NOMO-1 treated with DMSO at 0.1 percent for 48 hours (cell line): ENCODE measurements around the gene GNAT3.

ENCODE experiments used
- DNase-seq: peaks from one replicate; lab custom pipeline; 2025; ENCODE audit not compliant: unreplicated experiment; lab: John Stamatoyannopoulos, UW

The GNAT3 gene

DNA sequence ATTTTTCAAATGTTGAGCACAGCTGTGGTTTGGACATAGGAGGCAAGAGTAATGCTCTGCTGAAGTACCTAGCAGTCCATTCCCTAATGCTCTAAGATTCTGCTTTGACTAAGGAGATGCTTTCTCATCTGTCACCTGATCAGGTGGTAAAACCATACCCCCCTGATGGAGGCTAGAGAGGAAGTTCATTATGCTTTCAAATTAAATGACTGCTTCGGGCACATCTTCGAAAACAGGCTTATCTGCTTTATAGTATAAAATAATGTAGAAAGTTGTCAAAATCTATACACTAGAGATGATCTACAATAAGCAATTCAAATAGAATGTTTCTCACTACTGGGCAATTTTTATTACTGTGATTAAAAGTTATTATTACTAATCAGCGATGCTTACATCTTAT lies at the start of gene GNAT3:
Gene GNAT3, minus strand, starts transcription at position 101 of the 400 bp plus-strand sequence. CDS start 138 bp downstream, outside the sequence.
- no peak for DNase-seq

GRCh38 chr7:80558116-80558515 lies 46.3 kb upstream of the GNAT3 start:
- no peak for DNase-seq

DNA sequence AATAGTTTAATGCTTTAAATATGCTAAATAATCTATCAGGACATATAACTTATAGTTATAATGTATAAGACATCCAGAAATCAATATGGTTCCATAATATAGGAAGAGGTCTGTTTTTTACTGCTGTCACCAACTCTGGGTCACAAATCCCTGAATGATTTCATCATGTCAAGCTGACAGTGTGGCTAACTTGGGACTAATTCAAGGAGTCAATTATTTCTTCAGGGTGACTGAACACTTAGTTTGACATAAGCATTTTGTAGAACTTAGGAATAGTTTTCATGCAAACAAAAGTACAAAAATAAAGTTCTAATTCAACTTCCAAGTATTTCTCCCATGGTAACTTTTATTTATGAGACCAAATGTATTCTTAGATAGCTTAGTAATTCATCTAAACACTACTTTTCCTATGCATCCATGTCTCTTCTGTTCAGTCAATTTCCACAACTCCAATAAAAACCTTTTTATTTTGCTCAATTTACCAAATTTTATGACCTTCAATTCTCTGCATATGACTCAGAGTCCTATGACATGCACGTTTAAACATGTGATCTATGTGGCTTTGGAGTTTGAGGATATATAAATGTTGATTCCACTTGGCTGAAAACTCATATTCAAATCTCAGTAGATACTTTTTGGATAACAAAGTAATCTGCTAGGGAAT lies 40.3 kb upstream of the GNAT3 start:
- peak; percentile 19 for DNase-seq

DNA sequence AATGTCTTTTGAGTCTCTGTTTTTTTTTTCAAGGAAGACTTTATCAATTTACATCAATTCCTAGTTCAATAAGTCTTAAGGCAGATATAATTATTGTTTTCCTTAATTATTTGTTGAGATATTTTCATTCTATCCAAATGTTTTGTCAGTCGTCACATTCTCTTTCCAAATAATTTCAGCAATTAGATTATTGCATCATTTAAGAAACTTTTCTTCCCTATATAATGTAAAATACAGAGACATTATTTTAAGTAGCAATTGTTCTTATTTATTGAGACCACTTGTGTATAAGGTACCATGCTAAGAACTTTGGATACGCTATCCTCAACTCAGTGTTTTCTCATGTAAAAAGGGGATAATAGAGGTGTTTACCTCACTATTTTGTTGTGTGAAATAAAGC lies 38.1 kb upstream of the GNAT3 start:
- no peak for DNase-seq

GRCh38 chr7:80548840-80549530 lies 37.1 kb upstream of the GNAT3 start:
- DNase-seq, result no peak

- no peak for DNase-seq
Observed at GRCh38 chr7:80542398-80542797, 30.5 kb upstream of the GNAT3 start.

DNA sequence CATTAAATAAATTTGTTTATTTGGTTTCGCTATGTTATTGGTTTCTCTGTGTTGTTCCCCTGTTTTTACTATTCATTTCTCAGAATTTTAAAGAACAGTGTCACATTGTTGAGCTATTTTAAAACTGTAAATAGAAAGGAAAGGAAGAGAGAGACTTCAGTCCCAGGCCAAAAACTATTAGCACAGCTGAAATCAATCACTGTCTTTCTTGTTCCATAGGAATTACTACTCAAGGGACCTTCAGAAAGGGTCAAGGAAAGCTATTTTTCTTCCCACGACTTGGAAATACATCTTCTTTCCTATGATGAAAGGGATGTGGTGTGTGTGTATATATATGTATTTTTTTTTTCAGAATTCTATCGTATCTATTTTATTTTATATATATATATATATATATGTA lies 29.0 kb upstream of the GNAT3 start:
- no peak for DNase-seq

DNA sequence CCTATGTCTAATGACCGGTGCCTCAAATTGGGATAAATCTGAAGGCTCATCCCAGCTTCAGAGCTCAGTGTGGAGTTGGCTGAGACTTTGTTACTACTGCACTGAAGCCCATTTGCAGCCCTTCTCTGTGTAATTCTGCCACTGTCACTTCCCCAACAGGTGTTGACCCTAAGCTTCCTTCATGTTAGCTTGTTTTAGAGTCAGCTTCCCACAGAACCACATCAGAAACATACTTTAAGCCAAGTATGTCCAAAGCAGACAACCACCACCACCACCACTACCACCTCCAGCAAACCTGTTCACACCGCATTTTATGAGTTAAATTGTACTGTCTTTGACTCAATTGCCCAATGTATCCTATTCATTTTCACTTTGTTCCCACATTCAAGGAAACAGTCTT lies 25.2 kb upstream of the GNAT3 start:
- DNase-seq, result no peak

GRCh38 chr7:80536426-80536825 lies 24.6 kb upstream of the GNAT3 start:
- DNase-seq, result peak; percentile 83

GRCh38 chr7:80533287-80533686 lies 21.4 kb upstream of the GNAT3 start:
- DNase-seq, result no peak

DNA sequence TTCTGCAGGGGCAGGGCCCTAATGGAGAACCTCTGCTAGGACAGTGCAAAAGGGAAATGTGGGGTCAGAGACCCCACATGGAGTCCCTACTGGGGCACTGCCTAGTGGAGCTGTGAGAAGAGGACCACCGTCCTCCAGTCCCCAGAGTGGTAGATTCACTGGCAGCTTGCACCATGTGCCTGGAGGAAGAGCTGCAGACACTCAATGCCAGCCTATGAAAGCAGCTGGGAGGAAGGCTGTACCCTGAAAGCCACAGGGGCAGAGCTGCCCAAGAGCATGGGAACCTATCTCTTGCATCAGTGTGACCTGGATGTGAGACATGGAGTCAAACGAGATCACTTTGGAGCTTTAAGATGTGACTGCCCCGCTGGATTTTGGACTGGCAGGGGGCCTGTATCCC lies 20.3 kb upstream of the GNAT3 start:
- DNase-seq, result no peak

DNA sequence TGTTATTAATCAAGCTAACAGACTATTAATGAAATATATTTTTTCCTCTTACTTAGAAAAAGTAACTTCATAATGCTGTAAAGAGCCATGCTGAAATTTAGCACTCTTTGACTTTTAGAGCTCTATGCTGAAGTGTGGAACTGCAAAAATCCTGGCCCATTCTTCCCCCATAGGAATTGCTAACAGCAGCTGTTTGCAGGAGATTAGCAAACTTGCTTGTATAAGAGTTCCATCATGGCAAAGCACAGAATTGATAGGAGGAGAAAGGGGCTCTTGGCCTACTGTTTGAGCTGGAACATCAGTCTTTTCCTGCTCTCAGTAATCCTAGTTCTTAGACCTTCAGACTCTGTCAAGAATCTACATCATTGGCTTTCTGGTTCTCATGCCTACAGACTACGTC lies 18.3 kb upstream of the GNAT3 start:
- DNase-seq, result no peak

- no peak for DNase-seq
Observed at GRCh38 chr7:80529362-80529761, 17.5 kb upstream of the GNAT3 start.

GRCh38 chr7:80528689-80529088 lies 16.8 kb upstream of the GNAT3 start:
- DNase-seq, result no peak

DNA sequence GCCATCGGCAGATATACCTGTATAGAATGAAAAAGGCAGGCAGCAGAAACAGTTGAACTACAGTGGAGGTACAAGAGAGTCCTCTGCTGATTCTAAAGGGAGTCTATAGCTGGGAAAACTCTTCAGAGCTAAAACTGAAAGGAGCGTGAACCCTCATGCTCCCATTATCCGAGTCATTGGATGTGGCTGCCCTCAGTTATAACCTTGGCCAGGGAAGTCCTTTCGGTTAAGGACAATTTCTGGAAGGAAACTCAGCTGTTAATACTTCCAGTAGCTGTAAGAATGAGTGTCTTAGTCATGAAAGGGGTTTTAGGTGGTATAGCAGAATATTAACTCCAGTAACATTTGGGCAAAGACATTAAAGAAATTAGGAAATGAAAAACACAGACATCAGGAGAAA lies 14.6 kb upstream of the GNAT3 start:
- no peak for DNase-seq

DNA sequence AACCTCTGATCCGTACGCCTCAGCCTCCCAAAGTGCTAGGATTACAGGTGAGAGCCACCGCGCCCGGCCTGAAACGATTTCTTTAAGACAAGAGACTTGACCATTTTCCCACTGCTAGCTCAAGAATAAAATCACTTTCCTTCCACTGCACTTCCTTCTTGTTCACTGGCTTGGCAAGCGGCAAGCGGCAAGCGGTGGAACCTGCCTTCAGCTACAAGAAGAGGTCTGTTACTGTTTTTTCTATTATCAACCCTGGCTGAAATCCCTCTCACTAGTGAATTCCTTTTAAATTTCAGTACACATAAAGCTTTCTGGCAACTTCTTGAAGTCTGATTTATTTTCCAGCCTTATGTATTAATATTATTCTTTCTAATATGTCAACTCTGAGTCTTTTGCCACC lies 12.8 kb upstream of the GNAT3 start:
- no peak for DNase-seq

DNA sequence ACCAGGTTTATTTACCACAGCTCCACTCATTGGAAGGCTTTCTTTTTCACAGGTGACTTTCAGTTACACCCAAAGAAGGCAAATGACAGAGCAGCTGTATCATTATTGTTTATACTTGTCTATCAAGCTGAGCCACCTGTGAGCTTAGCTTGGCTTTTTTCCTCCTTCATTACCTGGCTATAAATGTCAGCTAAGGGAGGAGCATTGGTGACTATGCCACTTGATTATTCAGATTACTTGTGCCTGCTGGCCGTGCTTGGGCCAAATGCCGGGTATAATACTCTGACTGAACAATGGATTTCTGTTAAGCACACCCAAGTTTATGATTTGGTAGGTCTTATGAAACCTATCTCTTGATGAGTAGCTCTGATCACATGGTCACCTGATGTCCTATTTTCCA lies 9.9 kb upstream of the GNAT3 start:
- DNase-seq, result no peak

- no peak for DNase-seq
Observed at GRCh38 chr7:80520199-80520598, 8.3 kb upstream of the GNAT3 start.

DNA sequence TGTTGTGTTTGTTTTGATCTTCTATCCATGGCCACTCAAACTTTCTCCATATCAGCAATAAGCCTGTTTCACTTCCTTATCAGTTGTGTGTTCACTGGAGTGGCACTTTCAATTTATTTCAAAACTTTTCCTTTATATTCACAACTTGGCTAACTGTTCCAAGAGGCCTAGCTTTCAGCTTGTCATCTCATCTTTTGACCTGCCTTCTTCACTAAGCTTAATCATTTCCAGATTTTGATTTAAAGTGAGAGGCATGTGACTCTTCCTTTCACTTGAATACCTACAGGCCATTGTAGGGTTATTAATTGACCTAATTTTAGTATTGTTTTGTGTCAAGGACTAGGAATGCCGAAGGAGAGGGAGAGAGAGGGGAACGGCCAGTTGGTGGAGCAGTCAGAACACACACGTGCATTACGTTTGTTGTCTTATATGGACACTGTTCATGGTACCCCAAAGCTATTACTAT lies 5.5 kb upstream of the GNAT3 start:
- DNase-seq, result peak; percentile 86

DNA sequence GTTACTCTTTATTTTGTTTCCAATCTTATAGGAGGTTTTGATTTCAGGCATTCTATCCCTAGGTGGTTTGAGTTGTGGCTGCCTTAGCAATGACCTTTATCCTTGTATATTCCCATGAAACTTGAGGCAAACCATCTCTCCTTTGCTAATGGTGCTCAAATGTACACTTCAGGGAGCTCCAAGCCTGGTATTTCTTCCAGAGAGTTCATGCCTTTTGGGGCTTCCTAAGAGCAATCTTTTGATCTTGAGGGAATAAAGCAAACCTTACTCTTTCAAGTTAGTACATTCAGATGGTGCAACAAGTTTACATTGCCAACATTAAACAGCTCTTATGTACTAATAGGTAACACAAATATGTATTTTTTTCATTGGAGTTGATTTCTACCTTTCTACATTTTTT lies 3.4 kb upstream of the GNAT3 start:
- DNase-seq, result no peak

DNA sequence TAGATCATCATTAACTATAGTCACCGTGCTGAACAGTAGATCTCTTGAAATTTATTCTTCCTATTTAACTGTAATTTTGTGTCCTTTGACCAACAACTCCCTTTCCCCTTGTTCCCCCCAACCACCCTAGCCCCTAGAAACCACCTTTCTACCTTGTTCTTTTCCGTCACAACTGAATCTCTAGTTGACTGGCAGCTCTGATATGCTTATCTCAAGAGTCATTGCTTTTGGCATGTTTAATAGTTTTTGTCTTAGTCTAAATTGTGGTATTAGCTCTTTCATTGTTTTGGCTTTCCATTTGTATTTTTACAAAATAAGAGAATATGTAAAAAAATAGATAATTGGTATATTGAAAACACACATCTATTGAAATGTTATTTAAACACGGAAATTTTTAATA lies 1.8 kb downstream of the GNAT3 start:
- no peak for DNase-seq

DNA sequence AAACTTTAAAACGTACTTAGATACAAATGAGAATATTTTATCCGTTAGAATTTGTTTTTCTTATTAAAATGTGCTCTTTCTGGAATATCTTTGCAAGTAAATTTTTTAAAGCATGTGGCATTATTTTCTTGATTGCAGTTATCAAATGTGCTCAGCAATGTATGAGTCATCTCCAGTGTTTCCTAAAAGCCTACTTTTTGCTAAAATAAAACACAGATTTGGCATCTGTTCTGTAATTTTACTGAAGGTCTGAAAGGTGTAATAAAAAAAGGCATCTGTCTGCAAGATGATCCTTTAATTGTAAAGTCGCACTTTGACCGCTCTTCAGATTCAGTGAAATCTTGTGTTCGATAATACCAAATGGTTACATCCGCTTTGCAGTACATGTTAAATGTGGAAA lies 3.4 kb downstream of the GNAT3 start:
- DNase-seq, result no peak
